NCI-H460 (cell line): ENCODE results near the gene PLXDC1. TPM values are rescaled to one million over a fixed set of nuclear protein-coding genes. Genes with fewer than 3 reads are reported as not detected.
"Not testable (repeated sequence)": the region's sequence is repeated elsewhere in the genome, so short reads cannot be mapped to it uniquely, and the experiment has no call there.

ENCODE experiments used
- DNase-seq: peaks from one replicate; pipeline ENCODE4 v3.0.0-alpha.2; 2016; ENCODE audit warnings: low read depth; ENCODE audit errors: extremely low read depth
- total RNA-seq: library from RNA; depleted of rRNA; stranded (reverse); fragments of >200 nt; shearing (Covaris generic); gene quantifications from 2 replicates; pipeline ENCODE4 v1.2.3, GENCODE V29; 2014

Gene PLXDC1
- total RNA-seq, 1 experiment from 2014 or later: 0.10 TPM

- no peak for DNase-seq
Measured at GRCh38 chr17:39130205-39130604, 21.2 kb downstream of the PLXDC1 start.

GRCh38 chr17:39129544-39129943 is 21.9 kb downstream of the PLXDC1 start:
- not testable (repeated sequence) for DNase-seq

- DNase-seq: no peak
Measured at GRCh38 chr17:39126436-39126835, 25.0 kb downstream of the PLXDC1 start.

- no peak for DNase-seq
Measured at GRCh38 chr17:39125143-39125875, 26.1 kb downstream of the PLXDC1 start.

GRCh38 chr17:39123627-39124026 is 27.8 kb downstream of the PLXDC1 start:
- no peak for DNase-seq

GRCh38 chr17:39122991-39123390 is 28.4 kb downstream of the PLXDC1 start:
- DNase-seq: no peak

- not testable (repeated sequence) for DNase-seq
Measured at GRCh38 chr17:39121919-39122318, 29.5 kb downstream of the PLXDC1 start.

GRCh38 chr17:39118674-39119419 is 32.6 kb downstream of the PLXDC1 start:
- DNase-seq: no peak

GRCh38 chr17:39116224-39116623 is 35.2 kb downstream of the PLXDC1 start:
- DNase-seq: no peak

GRCh38 chr17:39115135-39115534 is 36.3 kb downstream of the PLXDC1 start:
- no peak for DNase-seq

- DNase-seq: no peak
Measured at GRCh38 chr17:39114723-39115122, 36.7 kb downstream of the PLXDC1 start.

- no peak for DNase-seq
Measured at GRCh38 chr17:39113871-39114270, 37.6 kb downstream of the PLXDC1 start.

- DNase-seq: no peak
Measured at GRCh38 chr17:39110435-39111136, 40.9 kb downstream of the PLXDC1 start.

- DNase-seq: no peak
Measured at GRCh38 chr17:39108461-39109375, 42.7 kb downstream of the PLXDC1 start.

- no peak for DNase-seq
Measured at GRCh38 chr17:39107973-39108372, 43.5 kb downstream of the PLXDC1 start.

- DNase-seq: no peak
Measured at GRCh38 chr17:39107155-39107554, 44.3 kb downstream of the PLXDC1 start.

GRCh38 chr17:39105705-39106104 is 45.7 kb downstream of the PLXDC1 start:
- no peak for DNase-seq

GRCh38 chr17:39104657-39105056 is 46.8 kb downstream of the PLXDC1 start:
- DNase-seq: no peak

GRCh38 chr17:39104046-39104445 is 47.4 kb downstream of the PLXDC1 start:
- no peak for DNase-seq

GRCh38 chr17:39101091-39101490 is 50.3 kb downstream of the PLXDC1 start:
- DNase-seq: no peak
